Kidney tubule cell (primary cell): ENCODE results near the gene XCL2.
A peak's percentile ranks its signal among the peaks of the same experiment; 100 is the strongest.

Source experiments
- DNase-seq: peaks from one replicate; pipeline ENCODE4 v3.0.0-alpha.2; 2018; ENCODE audit warnings: low spot score

XCL2 gene

DNA sequence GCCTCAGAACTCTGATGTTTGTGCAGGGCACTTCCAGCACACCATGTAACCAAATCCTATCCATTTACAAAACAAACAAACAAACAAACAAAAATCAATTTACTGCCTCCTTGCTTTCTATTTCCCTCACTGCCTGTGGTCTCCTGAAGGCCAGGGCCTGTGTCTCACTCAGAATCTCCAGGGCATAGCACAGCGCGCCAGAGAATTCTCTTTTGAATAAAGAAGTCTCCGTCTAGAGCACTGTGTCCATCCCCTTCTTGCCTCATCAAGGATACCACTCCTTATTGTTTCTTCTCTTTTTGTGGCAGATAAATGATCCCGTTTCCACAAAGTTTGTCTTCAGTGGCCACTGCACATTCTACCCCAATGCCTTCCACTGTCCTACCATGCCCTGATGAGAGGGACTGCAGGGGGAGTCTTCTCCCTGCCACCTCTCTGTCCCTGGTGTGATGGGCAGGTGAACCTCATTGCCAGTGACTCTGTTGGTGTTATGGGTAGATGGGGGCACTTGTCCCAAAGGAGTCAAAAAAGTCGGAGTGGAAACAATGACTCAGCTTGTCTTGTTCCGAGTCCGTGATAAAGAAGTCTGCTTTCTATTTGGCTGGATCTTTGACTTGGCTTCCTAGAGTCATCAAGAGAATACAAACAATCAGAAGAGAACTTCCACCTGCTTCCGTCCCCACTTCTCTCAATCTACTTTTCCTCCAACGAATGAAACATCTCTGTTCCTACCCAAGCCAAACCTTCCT, 30.0 kb downstream of the XCL2 start:
- no peak for DNase-seq

GRCh38 chr1:168512864-168513595, 30.8 kb downstream of the XCL2 start:
- no peak for DNase-seq

- no peak for DNase-seq
Measured at GRCh38 chr1:168509875-168510791, 33.7 kb downstream of the XCL2 start.

DNA sequence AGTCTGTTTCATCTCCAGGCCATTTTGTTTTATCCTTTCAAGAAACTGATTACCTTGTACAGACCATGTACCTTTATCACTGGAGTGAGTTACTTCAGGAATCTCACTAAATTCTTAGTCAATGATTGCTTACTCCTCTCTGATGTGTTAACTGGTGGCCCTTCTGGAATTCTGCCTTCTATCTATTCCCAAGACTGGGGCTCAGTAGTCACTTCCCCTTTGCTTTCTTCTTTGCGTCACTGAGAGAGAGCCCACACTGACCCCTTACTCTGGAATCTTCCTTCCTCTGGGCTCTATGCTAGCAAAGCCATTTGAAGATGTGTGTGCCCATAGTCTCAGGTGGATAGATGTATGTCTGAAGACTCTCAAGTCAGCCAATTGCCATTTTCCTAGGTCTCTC, 34.6 kb downstream of the XCL2 start:
- DNase-seq = peak; percentile 39

GRCh38 chr1:168507828-168508227, 36.0 kb downstream of the XCL2 start:
- no peak for DNase-seq

DNA sequence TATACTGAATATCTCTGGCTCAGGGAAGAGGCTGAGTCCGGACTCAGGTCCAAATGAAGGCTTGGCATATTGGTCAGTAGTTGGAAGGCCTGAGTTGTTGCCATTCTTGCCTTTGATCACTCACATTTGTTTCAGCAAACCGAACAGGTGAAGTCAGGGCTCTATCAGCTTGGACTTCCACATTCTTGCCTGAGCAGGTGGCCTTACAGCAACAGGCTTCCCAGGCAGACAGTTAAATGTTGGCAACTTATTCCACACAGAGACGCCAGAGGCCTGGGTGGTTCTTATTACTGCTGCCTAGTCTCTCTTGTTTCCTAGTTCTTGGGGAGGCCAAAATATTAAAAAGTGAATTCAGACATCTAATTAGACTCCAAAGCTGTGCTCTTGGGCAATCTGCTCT, 36.6 kb downstream of the XCL2 start:
- peak; percentile 12 for DNase-seq

DNA sequence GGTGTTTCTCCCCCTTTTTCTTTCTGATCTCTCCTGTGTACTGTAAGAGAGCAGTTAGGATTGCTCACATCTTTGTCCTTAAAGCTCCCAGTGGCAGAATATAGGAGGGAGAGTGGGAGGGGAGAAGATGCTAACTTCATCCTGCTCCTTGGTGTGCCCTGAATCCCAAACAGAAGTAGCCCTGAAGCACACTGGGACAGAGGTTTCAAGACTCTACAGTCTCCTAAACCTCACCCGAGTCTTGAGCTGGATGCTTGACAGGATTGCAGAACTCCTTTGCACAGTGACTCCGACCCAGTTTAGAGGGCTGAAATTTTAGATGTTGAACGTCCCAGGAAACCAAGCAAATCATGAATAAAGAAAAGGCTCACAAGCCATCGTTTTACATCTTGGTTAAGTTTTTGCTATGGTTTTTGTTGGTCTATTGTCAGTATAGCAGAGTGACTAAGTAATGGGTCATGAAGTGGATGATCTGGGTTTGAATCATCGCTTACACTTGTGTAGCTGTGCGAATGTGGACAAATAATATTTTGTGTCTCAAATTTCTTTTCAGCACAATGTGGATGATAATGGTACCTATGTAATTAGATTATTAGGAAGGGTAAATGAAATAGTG, 37.5 kb downstream of the XCL2 start:
- DNase-seq = peak; percentile 72

DNA sequence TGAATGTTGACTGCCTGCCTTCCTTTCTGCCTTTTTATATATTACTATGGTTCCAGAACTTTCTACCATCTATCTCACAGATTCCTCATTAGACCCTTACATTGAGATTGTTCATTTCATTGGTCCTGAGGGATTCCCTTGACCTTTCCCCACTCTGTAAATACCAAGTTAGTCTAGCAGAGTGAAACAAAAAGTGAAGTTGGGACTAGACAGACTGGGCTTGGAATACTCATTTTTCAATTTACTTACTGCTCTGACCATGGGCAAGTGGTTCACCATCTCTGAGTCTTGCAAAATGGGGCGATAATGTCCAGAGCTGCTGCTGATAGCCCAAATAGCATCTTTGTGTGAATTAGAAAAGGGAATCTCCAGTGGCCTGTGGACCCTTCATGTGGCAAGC, 38.8 kb downstream of the XCL2 start:
- DNase-seq = no peak

- DNase-seq = peak; percentile 21
Measured at GRCh38 chr1:168504064-168504837, 39.5 kb downstream of the XCL2 start.

- no peak for DNase-seq
Measured at GRCh38 chr1:168499688-168500049, 44.1 kb downstream of the XCL2 start.

GRCh38 chr1:168498956-168499687, 44.7 kb downstream of the XCL2 start:
- DNase-seq = no peak

GRCh38 chr1:168498159-168498631, 45.6 kb downstream of the XCL2 start:
- DNase-seq = no peak

DNA sequence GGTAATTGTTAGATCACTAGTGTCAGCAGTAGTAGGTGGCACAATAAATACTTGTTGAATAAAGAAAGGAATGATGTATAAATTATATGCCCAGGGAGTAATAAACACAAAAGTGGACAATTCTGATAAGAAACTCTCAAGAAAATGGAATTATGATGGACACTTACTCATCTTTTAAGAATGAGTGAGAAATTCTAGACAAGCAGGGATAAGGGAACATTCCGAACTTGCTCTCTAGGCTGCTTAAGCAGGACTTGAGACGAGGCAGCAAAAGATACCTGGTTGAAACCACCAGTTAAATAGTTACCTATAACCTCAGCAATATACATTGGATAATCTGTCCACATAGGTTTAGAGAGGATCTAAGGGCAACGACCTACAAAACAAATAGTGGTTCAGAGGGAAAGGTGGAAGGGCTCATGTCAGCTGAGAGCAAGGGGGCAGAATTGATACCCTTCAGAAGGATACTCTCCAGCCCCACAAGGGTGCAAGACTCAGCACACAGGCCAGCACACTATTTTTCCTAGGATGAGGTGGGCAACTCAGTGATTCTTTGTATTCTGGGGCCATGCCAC, 46.3 kb downstream of the XCL2 start:
- DNase-seq = peak; percentile 39

GRCh38 chr1:168491527-168492164, 52.2 kb downstream of the XCL2 start:
- DNase-seq = no peak
